ENCODE data around the gene C2orf66. TPM values are rescaled to one million over a fixed set of nuclear protein-coding genes. Genes with fewer than 3 reads are reported as not detected.

The C2orf66 gene
- total RNA-seq, result under 1 TPM in 1 of 4 donors, not detected in 3; 0.13 TPM

DNA sequence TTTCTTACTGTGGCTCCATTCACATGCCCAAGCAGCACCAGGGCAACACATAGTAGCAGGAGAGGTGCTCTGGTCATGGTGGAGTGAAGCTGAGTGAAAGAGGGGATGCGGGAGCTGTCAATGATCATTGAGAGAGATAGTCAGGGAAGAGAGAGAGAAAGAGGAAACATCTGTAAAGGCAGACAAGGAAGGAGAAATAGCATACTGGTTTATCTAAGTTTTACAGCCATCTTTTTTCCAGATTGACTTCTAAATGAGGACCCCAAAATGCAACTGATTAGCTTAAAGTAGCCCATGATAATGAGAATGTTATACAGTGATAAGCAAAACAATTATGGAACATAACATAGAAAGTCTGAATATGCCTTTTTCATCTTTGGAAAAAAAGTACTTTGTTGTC lies at the start of gene C2orf66:
Gene C2orf66, minus strand, starts transcription at position 96 of the 400 bp plus-strand sequence. Its CDS starts 19 bp downstream, at position 77.
- intact Hi-C loops (cut with DNase I; ENCODE audit: low total_unique reads), result no loop called here
- TF ChIP-seq POLR2A (IDR thresholded peaks at IDR 0.05), result no peak
- TF ChIP-seq, protein P1, sequence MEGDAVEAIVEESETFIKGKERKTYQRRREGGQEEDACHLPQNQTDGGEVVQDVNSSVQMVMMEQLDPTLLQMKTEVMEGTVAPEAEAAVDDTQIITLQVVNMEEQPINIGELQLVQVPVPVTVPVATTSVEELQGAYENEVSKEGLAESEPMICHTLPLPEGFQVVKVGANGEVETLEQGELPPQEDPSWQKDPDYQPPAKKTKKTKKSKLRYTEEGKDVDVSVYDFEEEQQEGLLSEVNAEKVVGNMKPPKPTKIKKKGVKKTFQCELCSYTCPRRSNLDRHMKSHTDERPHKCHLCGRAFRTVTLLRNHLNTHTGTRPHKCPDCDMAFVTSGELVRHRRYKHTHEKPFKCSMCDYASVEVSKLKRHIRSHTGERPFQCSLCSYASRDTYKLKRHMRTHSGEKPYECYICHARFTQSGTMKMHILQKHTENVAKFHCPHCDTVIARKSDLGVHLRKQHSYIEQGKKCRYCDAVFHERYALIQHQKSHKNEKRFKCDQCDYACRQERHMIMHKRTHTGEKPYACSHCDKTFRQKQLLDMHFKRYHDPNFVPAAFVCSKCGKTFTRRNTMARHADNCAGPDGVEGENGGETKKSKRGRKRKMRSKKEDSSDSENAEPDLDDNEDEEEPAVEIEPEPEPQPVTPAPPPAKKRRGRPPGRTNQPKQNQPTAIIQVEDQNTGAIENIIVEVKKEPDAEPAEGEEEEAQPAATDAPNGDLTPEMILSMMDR (IDR thresholded peaks at IDR 0.05), result no peak
- no peak within 1 kb of the TSS for H3K4me3 ChIP-seq (ENCODE audit: low read depth, poor library complexity, severe bottlenecking)
- WGBS, 2 donors, result 75 to 89% methylated on average over 1 of the region's 1 CpG
- no peak for DNase-seq (ENCODE audit: low spot score in 2 of 2)

DNA sequence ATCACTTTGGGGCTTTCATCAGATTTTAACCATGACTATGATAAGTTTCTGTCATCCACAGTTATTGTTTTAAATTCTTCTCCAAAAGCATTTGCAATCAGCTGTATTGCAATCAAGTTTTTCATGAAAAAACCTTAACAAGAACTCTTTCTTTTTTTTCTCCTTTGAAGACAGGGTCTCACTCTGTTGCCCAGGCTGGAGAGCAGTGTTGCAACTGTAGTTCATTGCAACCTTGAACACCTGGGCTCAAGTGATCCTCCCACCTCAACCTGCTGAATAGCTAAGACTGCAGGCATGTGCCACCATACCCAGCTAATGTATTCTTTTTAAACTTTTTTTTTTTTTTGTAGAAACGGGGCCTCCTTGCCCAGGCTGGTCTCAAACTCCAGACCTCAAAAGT lies 45.5 kb upstream of the C2orf66 start:
- WGBS, 2 donors, result 87 to 96% methylated on average over 1 of the region's 1 CpG
- no peak for DNase-seq (ENCODE audit: low spot score in 2 of 2)
- H3K4me3 ChIP-seq (ENCODE audit: low read depth, poor library complexity, severe bottlenecking), result no peak overlapping the region
- TF ChIP-seq POLR2A (IDR thresholded peaks at IDR 0.05), result no peak
- TF ChIP-seq, protein P1 (IDR thresholded peaks at IDR 0.05), result no peak
- intact Hi-C loops (cut with DNase I; ENCODE audit: low total_unique reads), result no loop called here

DNA sequence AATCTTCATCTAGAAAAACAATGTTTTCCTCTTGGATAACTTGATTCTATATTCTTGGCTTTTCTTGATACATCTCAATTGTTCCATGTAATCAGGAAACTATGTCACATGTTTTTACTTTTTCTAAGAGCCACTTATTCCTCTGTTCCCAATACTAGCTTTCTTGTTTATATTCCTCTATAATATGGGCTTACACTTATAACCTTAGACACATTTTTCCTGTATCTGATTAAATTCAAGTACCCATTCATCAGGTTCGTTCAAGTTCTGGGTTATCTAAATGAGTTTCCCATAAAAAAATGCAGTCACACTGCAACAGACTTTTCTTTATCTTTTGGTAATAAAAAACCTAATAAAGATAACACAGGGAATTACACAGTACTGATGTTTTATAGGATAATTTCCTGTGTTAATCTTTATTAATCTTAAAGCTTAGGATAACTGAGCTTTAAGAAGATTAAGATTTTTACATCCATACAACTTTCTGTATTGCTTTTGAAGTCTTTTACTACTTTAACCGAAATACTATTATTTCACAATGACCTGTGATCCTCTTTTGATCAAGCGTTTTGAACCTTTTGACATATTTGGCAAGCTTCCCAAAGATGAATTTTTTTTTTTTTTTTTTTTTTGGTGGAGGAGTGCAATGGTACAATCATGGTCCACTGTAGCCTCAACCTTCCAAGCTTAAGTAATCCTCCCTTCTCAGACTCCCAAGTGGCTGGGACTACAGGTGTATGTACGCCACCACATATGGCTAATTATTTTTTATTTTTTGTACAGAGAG lies 44.3 kb upstream of the C2orf66 start:
- TF ChIP-seq POLR2A (IDR thresholded peaks at IDR 0.05), result no peak
- TF ChIP-seq, protein P1 (IDR thresholded peaks at IDR 0.05), result no peak
- no peak overlapping the region for H3K4me3 ChIP-seq (ENCODE audit: low read depth, poor library complexity, severe bottlenecking)
- DNase-seq (ENCODE audit: low spot score in 2 of 2), result no peak
- 76 to 78% methylated on average over 4 of the region's 4 CpGs for WGBS, 2 donors
- intact Hi-C loops (cut with DNase I; ENCODE audit: low total_unique reads), result no loop called here

DNA sequence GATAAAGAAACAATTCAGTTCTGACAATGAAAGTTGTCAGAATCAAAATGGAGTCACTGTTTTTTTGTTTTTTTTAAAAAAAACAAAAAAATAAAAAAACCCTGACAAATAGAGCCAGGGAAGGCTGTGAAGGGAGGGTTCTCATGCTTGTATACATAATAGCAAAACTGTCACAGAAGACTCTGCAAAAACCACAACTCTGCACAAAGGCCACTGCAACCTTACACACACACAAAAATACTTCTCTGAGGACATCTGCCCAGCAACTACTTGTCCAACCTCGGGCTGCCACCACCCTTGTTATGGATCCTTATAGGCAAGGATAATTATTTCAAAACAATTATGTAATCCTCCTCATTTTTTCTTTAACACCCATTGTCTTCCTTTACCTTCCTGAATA lies 41.9 kb upstream of the C2orf66 start:
- 72 to 93% methylated on average over 1 of the region's 1 CpG for WGBS, 2 donors
- DNase-seq (ENCODE audit: low spot score in 2 of 2), result no peak
- H3K4me3 ChIP-seq (ENCODE audit: low read depth, poor library complexity, severe bottlenecking), result no peak overlapping the region
- TF ChIP-seq, protein P1 (IDR thresholded peaks at IDR 0.05), result no peak
- no peak for TF ChIP-seq POLR2A (IDR thresholded peaks at IDR 0.05)
- intact Hi-C loops (cut with DNase I; ENCODE audit: low total_unique reads), result no loop called here

DNA sequence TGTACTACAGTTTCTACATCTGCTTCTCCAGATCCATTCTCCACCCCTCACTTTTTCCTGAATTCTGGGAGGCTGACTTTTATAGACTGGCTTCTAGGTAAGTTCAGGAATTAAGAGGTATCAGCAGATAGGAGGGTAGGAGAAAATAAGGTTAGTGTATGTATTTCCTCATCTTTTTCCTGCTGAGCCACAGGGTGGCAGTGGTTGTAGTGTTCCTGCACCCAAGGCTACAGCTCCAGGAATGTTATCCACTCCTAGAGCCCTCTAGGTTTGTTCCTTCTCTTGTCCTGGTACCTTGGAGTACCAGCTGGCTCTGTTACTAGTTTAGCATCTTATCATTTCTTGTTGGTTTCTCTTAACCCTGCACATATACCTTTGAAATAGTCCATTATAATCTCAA lies 40.7 kb upstream of the C2orf66 start:
- H3K4me3 ChIP-seq (ENCODE audit: low read depth, poor library complexity, severe bottlenecking), result no peak overlapping the region
- TF ChIP-seq, protein P1 (IDR thresholded peaks at IDR 0.05), result no peak
- TF ChIP-seq POLR2A (IDR thresholded peaks at IDR 0.05), result no peak
- no peak for DNase-seq (ENCODE audit: low spot score in 2 of 2)
- intact Hi-C loops (cut with DNase I; ENCODE audit: low total_unique reads), result no loop called here

DNA sequence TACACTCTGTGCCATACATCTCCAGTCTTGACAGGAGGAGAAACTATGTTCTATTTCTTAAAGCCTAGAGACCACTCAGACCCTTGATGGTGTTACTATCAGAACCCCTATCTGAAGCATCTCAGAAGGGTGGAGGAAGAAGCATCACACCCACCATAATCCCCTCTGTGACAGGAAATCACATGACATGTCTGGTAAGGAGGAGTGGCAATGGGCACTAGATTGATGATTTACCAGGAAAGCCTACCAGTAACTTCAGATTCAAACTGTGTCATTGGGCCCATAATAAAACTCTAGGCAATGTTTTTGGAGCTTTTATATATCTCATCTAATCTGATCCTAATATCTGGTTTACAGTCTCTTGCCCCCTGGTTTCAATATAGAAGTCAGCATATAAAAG lies 37.1 kb upstream of the C2orf66 start:
- no peak for DNase-seq (ENCODE audit: low spot score in 2 of 2)
- intact Hi-C loops (cut with DNase I; ENCODE audit: low total_unique reads), result no loop called here
- TF ChIP-seq, protein P1 (IDR thresholded peaks at IDR 0.05), result no peak
- no peak for TF ChIP-seq POLR2A (IDR thresholded peaks at IDR 0.05)
- H3K4me3 ChIP-seq (ENCODE audit: low read depth, poor library complexity, severe bottlenecking), result no peak overlapping the region

Measured in lower leg skin (tissue), 4 donors.